SH-SY5Y (cell line): ENCODE results near the gene PLA2G4D.

Experiments used
- GATA2 ChIP-seq: IDR thresholded peaks from 2 replicates; pipeline ENCODE4 v1.6.1; 2011; ENCODE audit warnings: mild to moderate bottlenecking, low read depth, low read length
- GATA3 ChIP-seq: IDR thresholded peaks from 2 replicates; pipeline ENCODE4 v1.6.1; 2011; ENCODE audit warnings: low read depth, mild to moderate bottlenecking, low read length, moderate library complexity

DNA sequence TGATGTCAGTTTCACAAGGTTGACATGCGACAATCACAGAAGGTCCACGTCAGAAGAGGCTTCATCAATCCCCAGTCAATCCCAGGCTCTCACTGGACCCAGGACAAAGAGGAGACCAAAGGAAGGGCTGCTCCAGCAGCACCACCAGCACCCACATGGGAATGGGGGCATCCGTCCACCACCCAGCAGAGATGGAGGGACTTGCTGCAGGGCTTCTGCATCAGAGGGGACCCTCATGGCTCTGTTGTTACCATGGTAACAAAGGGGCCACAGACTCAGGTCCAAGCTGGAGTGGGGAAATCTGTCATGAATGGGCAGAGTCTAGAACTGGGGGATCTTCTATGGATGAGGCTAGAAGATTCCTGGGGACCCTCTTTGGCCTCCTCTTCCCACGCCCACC, 49.0 kb upstream of the PLA2G4D start:
- no peak for TF ChIP-seq GATA2
- TF ChIP-seq GATA3 = no peak
